Measurements from ENCODE around the gene PIP5K1B. TPM values are rescaled to one million over a fixed set of nuclear protein-coding genes. Genes with fewer than 3 reads are reported as not detected.

The PIP5K1B gene
- total and polyA plus RNA-seq, 4 donors, result 0.09 to 30.9 (median 0.29) TPM

DNA sequence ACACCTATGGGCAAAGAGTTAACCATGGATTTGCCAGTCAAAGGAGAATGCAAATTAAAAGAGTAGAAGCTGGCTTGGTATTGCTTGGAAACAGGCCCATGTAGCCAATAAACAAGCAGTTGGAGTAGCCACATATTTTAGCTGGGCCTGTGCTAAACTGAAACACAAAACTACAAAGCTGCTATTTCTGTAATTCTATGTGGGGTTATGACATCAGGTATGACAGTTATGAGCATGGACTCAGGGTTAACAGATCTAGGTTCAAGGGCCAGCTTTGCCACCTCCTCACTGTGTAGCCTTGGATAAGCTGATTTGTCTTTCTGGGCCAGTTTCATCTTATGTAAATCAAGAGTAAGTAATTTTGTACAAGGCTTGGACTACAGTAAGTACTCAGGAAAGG is 142.7 kb downstream of the PIP5K1B start (continued):
- TF ChIP-seq HNF4G (IDR thresholded peaks at IDR 0.05), result no peak
- TF ChIP-seq EGR1 (IDR thresholded peaks at IDR 0.05; ENCODE audit: low read depth in 2 of 2), result no peak

DNA sequence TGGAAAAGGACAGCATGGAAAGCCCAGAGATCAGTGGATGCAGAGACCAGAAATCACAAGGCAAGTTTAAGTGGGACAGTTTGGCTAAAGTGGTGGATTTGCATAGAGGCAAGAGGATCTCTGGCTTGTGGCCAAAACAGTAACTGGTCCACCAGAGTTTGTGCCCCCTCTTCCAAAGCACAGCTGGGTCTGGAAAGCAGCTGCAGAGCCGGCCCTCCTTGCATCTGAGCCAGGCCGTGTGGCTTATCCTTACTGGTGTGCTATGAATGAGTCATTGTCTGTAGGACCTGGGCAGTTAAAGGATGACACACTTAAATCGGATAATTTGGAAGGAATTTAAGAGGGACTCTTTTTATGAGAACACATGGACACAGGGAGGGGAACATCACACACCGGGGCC is 146.6 kb downstream of the PIP5K1B start:
- no peaks in the 10 kb centered on the region for H3K27me3 ChIP-seq (ENCODE audit: control insufficient read depth in 4 of 4, insufficient read depth in 4 of 4, low read length in 3 of 4)
- no peak for DNase-seq (ENCODE audit: low spot score)
- H3K9me3 ChIP-seq (ENCODE audit: control insufficient read depth in 4 of 4, low read length in 3 of 4), result no peaks in the 10 kb centered on the region
- no peaks in the 10 kb centered on the region for H3K36me3 ChIP-seq (ENCODE audit: control insufficient read depth in 4 of 4, insufficient read depth in 3 of 4, low read depth in 1 of 4, low read length in 3 of 4)
- no peak overlapping the region for H3K9ac ChIP-seq (ENCODE audit: low read depth in 1 of 2, low read length in 2 of 2)
- TF ChIP-seq, protein P1, sequence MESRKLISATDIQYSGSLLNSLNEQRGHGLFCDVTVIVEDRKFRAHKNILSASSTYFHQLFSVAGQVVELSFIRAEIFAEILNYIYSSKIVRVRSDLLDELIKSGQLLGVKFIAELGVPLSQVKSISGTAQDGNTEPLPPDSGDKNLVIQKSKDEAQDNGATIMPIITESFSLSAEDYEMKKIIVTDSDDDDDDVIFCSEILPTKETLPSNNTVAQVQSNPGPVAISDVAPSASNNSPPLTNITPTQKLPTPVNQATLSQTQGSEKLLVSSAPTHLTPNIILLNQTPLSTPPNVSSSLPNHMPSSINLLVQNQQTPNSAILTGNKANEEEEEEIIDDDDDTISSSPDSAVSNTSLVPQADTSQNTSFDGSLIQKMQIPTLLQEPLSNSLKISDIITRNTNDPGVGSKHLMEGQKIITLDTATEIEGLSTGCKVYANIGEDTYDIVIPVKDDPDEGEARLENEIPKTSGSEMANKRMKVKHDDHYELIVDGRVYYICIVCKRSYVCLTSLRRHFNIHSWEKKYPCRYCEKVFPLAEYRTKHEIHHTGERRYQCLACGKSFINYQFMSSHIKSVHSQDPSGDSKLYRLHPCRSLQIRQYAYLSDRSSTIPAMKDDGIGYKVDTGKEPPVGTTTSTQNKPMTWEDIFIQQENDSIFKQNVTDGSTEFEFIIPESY (IDR thresholded peaks at IDR 0.05), result no peak
- TF ChIP-seq FOXA2 (IDR thresholded peaks at IDR 0.05) (no peak), HNF4A (conservative IDR thresholded peaks at IDR 0.05) (no peak), SP1 (IDR thresholded peaks at IDR 0.05) (no peak), YY1 (IDR thresholded peaks at IDR 0.05) (no peak), JUND (IDR thresholded peaks at IDR 0.05) (no peak), FOXA1 (IDR thresholded peaks at IDR 0.05) (no peak), RXRA (IDR thresholded peaks at IDR 0.05) (no peak), RAD21 (IDR thresholded peaks at IDR 0.05) (no peak)
- TF ChIP-seq, protein P2, sequence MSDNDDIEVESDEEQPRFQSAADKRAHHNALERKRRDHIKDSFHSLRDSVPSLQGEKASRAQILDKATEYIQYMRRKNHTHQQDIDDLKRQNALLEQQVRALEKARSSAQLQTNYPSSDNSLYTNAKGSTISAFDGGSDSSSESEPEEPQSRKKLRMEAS (IDR thresholded peaks at IDR 0.05), result no peak
- TF ChIP-seq, protein P3, sequence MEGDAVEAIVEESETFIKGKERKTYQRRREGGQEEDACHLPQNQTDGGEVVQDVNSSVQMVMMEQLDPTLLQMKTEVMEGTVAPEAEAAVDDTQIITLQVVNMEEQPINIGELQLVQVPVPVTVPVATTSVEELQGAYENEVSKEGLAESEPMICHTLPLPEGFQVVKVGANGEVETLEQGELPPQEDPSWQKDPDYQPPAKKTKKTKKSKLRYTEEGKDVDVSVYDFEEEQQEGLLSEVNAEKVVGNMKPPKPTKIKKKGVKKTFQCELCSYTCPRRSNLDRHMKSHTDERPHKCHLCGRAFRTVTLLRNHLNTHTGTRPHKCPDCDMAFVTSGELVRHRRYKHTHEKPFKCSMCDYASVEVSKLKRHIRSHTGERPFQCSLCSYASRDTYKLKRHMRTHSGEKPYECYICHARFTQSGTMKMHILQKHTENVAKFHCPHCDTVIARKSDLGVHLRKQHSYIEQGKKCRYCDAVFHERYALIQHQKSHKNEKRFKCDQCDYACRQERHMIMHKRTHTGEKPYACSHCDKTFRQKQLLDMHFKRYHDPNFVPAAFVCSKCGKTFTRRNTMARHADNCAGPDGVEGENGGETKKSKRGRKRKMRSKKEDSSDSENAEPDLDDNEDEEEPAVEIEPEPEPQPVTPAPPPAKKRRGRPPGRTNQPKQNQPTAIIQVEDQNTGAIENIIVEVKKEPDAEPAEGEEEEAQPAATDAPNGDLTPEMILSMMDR (IDR thresholded peaks at IDR 0.05; ENCODE audit: low read depth, low read length, missing input control), result no peak
- TF ChIP-seq, protein P4, sequence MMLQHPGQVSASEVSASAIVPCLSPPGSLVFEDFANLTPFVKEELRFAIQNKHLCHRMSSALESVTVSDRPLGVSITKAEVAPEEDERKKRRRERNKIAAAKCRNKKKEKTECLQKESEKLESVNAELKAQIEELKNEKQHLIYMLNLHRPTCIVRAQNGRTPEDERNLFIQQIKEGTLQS (IDR thresholded peaks at IDR 0.05), result no peak
- TF ChIP-seq, protein P5, sequence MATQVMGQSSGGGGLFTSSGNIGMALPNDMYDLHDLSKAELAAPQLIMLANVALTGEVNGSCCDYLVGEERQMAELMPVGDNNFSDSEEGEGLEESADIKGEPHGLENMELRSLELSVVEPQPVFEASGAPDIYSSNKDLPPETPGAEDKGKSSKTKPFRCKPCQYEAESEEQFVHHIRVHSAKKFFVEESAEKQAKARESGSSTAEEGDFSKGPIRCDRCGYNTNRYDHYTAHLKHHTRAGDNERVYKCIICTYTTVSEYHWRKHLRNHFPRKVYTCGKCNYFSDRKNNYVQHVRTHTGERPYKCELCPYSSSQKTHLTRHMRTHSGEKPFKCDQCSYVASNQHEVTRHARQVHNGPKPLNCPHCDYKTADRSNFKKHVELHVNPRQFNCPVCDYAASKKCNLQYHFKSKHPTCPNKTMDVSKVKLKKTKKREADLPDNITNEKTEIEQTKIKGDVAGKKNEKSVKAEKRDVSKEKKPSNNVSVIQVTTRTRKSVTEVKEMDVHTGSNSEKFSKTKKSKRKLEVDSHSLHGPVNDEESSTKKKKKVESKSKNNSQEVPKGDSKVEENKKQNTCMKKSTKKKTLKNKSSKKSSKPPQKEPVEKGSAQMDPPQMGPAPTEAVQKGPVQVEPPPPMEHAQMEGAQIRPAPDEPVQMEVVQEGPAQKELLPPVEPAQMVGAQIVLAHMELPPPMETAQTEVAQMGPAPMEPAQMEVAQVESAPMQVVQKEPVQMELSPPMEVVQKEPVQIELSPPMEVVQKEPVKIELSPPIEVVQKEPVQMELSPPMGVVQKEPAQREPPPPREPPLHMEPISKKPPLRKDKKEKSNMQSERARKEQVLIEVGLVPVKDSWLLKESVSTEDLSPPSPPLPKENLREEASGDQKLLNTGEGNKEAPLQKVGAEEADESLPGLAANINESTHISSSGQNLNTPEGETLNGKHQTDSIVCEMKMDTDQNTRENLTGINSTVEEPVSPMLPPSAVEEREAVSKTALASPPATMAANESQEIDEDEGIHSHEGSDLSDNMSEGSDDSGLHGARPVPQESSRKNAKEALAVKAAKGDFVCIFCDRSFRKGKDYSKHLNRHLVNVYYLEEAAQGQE (IDR thresholded peaks at IDR 0.05), result no peak
- 86% methylated on average over 4 of the region's 4 CpGs for WGBS
- no peak overlapping the region for H3K4me3 ChIP-seq (ENCODE audit: low read depth in 1 of 3, low read length in 3 of 3)
- no peak overlapping the region for H3K27ac ChIP-seq (ENCODE audit: low read depth in 1 of 2, low read length in 2 of 2)
- H3K4me1 ChIP-seq (ENCODE audit: control insufficient read depth in 4 of 4, insufficient read depth in 4 of 4, low read length in 3 of 4), result no peaks in the 10 kb centered on the region
